ENCODE measurements around the gene S100A6. TPM values are rescaled to one million over a fixed set of nuclear protein-coding genes. Genes with fewer than 3 reads are reported as not detected.

Gene S100A6
- total RNA-seq, 6 experiments from 2014 or later: 6.6 to 24.0 (median 12.0) TPM

- peaks cover 0 to 6% (median 1%) of the 10 kb centered on the region in 4 donors for H3K4me1 ChIP-seq
- no peaks in the 10 kb centered on the region for H3K9me3 ChIP-seq
- 58% methylated on average over 3 of the region's 3 CpGs for WGBS (ENCODE audit: insufficient coverage, low coverage, low lambda C conversion rate, missing lambda C conversion rate)
- intact Hi-C loops (cut with DNase I): loop anchor here in 1 of 2 donors (10.0 kb wide), 1 partner anchor 71 kb away; no protein-coding TSS in a partner anchor
- TF ChIP-seq POLR2A (IDR thresholded peaks at IDR 0.05) (no peak), CTCF (IDR thresholded peaks at IDR 0.05) (no peak)
- no peaks in the 10 kb centered on the region for H3K36me3 ChIP-seq
- DNase-seq: no peak
- H3K27me3 ChIP-seq: no peaks in the 10 kb centered on the region
- H3K27ac ChIP-seq: no peak overlapping the region
- no peak overlapping the region for H3K4me3 ChIP-seq
- ATAC-seq: no peak
Observed at GRCh38 chr1:153573351-153573750, 37.6 kb upstream of the S100A6 start.

- H3K4me1 ChIP-seq: peaks cover 0 to 7% (median 1%) of the 10 kb centered on the region in 4 donors
- H3K27ac ChIP-seq: no peak overlapping the region
- no peaks in the 10 kb centered on the region for H3K36me3 ChIP-seq
- no peak overlapping the region for H3K4me3 ChIP-seq
- peak; percentile 90 to 98 (median 97) for ATAC-seq
- TF ChIP-seq POLR2A (IDR thresholded peaks at IDR 0.05) (no peak), CTCF (IDR thresholded peaks at IDR 0.05) (peak; percentile 89 to 95 (median 92))
- no peaks in the 10 kb centered on the region for H3K9me3 ChIP-seq
- intact Hi-C loops (cut with DNase I): loop anchor here in 1 of 2 donors (10.0 kb wide), 1 partner anchor 72 kb away; no protein-coding TSS in a partner anchor
- peak; percentile 86 to 89 (median 88) for DNase-seq
- 0% methylated on average over 3 of the region's 3 CpGs for WGBS (ENCODE audit: insufficient coverage, low coverage, low lambda C conversion rate, missing lambda C conversion rate)
- no peaks in the 10 kb centered on the region for H3K27me3 ChIP-seq
Observed at GRCh38 chr1:153572569-153573015, 36.8 kb upstream of the S100A6 start.

- Histone ChIP-seq H3K9me3 (no peaks in the 10 kb centered on the region), H3K27me3 (no peaks in the 10 kb centered on the region), H3K36me3 (no peaks in the 10 kb centered on the region), H3K4me1 (peaks cover 0 to 7% (median 1%) of the 10 kb centered on the region in 4 donors), H3K4me3 (no peak overlapping the region), H3K27ac (no peak overlapping the region)
- intact Hi-C loops (cut with DNase I): loop anchor here in 1 of 2 donors (10.0 kb wide), 1 partner anchor 73 kb away; no protein-coding TSS in a partner anchor
- ATAC-seq: no peak
- WGBS (ENCODE audit: insufficient coverage, low coverage, low lambda C conversion rate, missing lambda C conversion rate): 38% methylated on average over 7 of the region's 7 CpGs
- TF ChIP-seq CTCF (IDR thresholded peaks at IDR 0.05) (no peak), POLR2A (IDR thresholded peaks at IDR 0.05) (no peak)
- DNase-seq: no peak
Observed at GRCh38 chr1:153571706-153572105, 35.9 kb upstream of the S100A6 start.

- H3K27me3 ChIP-seq: no peaks in the 10 kb centered on the region
- TF ChIP-seq CTCF (IDR thresholded peaks at IDR 0.05) (no peak), POLR2A (IDR thresholded peaks at IDR 0.05) (no peak)
- H3K4me1 ChIP-seq: peaks cover 0 to 7% (median 1%) of the 10 kb centered on the region in 4 donors
- WGBS (ENCODE audit: insufficient coverage, low coverage, low lambda C conversion rate, missing lambda C conversion rate): 71% methylated on average over 5 of the region's 5 CpGs
- H3K9me3 ChIP-seq: no peaks in the 10 kb centered on the region
- no peak overlapping the region for H3K4me3 ChIP-seq
- no peak overlapping the region for H3K27ac ChIP-seq
- H3K36me3 ChIP-seq: no peaks in the 10 kb centered on the region
- ATAC-seq (no peak), DNase-seq (no peak)
- intact Hi-C loops (cut with DNase I): loop anchor here in 1 of 2 donors (10.0 kb wide), 1 partner anchor 74 kb away; no protein-coding TSS in a partner anchor
Observed at GRCh38 chr1:153570874-153571273, 35.1 kb upstream of the S100A6 start.

All from right lobe of liver (tissue), 6 donors.